H9 (cell line): ENCODE data around the gene STRA6. TPM values are rescaled to one million over a fixed set of nuclear protein-coding genes. Genes with fewer than 3 reads are reported as not detected.

Experiments used
- DNase-seq: peaks from one replicate; pipeline ENCODE4 v3.0.0-alpha.2; 2017
- H2AFZ ChIP-seq: one replicate; pipeline ENCODE4 v1.6.1; 2013; ENCODE audit warnings: mild to moderate bottlenecking, low read length, control low read depth, moderate library complexity
- H2AK5ac ChIP-seq: 2 replicates; pipeline ENCODE4 v1.6.1; 2013; ENCODE audit warnings: low read length, control low read depth, mixed read lengths; ENCODE audit not compliant: insufficient read length
- H2BK120ac ChIP-seq: one replicate; pipeline ENCODE4 v1.6.1; 2013; ENCODE audit warnings: low read depth, mild to moderate bottlenecking, low read length, control low read depth, inconsistent platforms; ENCODE audit not compliant: poor library complexity, severe bottlenecking
- H2BK12ac ChIP-seq: 2 replicates; pipeline ENCODE4 v1.6.1; 2013; ENCODE audit warnings: low read length, control low read depth, mixed read lengths, low read depth; ENCODE audit not compliant: insufficient read length
- H2BK15ac ChIP-seq: 2 replicates; pipeline ENCODE4 v1.6.1; 2013; ENCODE audit warnings: low read depth, low read length, control low read depth
- H2BK20ac ChIP-seq: one replicate; pipeline ENCODE4 v1.6.1; 2013; ENCODE audit warnings: low read depth, mild to moderate bottlenecking, low read length, control low read depth, inconsistent platforms; ENCODE audit not compliant: poor library complexity, severe bottlenecking
- H2BK5ac ChIP-seq: 2 replicates; pipeline ENCODE4 v1.6.1; 2013; ENCODE audit warnings: low read length, control low read depth, mixed read lengths; ENCODE audit not compliant: insufficient read length
- H3K14ac ChIP-seq: 2 replicates; pipeline ENCODE4 v1.6.1; 2013; ENCODE audit warnings: low read length, control low read depth; ENCODE audit not compliant: insufficient read depth
- H3K18ac ChIP-seq: 2 replicates; pipeline ENCODE4 v1.6.1; 2013; ENCODE audit warnings: low read depth, mild to moderate bottlenecking, mixed read lengths, low read length, control low read depth; ENCODE audit not compliant: insufficient read length
- H3K23ac ChIP-seq: 2 replicates; pipeline ENCODE4 v1.6.1; 2013; ENCODE audit warnings: low read length, control low read depth, mixed read lengths, low read depth; ENCODE audit not compliant: insufficient read length
- H3K23me2 ChIP-seq: 2 replicates; pipeline ENCODE4 v1.6.1; 2013; ENCODE audit warnings: low read depth, mild to moderate bottlenecking, mixed read lengths, low read length, control low read depth; ENCODE audit not compliant: insufficient read length, poor library complexity, severe bottlenecking
- H3K27ac ChIP-seq: 2 replicates; pipeline ENCODE4 v1.5.1; 2013; ENCODE audit warnings: low read length, control low read depth, mixed read lengths, low read depth; ENCODE audit not compliant: insufficient read length
- H3K27me3 ChIP-seq: 2 replicates; pipeline ENCODE4 v1.6.1; 2013; ENCODE audit warnings: low read length, control low read depth, inconsistent platforms; ENCODE audit not compliant: insufficient read depth
- H3K4ac ChIP-seq: 2 replicates; pipeline ENCODE4 v1.6.1; 2013; ENCODE audit warnings: low read depth, mild to moderate bottlenecking, control low read depth, inconsistent platforms, low read length, moderate library complexity
- H3K4me1 ChIP-seq: 2 replicates; pipeline ENCODE4 v1.6.1; 2013; ENCODE audit warnings: low read length, control low read depth, inconsistent platforms; ENCODE audit not compliant: insufficient read depth
- H3K4me2 ChIP-seq: 2 replicates; pipeline ENCODE4 v1.6.1; 2013; ENCODE audit warnings: low read length, control low read depth, mixed read lengths; ENCODE audit not compliant: insufficient read length, insufficient read depth
- H3K56ac ChIP-seq: 2 replicates; pipeline ENCODE4 v1.6.1; 2013; ENCODE audit warnings: low read depth, mild to moderate bottlenecking, mixed read lengths, low read length, control low read depth; ENCODE audit not compliant: insufficient read length
- H3K79me1 ChIP-seq: 2 replicates; pipeline ENCODE4 v1.6.1; 2013; ENCODE audit warnings: low read depth, mild to moderate bottlenecking, moderate library complexity, low read length, control low read depth, inconsistent platforms; ENCODE audit not compliant: insufficient read depth, poor library complexity, severe bottlenecking
- H3K79me2 ChIP-seq: 2 replicates; pipeline ENCODE4 v1.6.1; 2013; ENCODE audit warnings: low read length, control low read depth, inconsistent platforms; ENCODE audit not compliant: insufficient read depth
- H3K9ac ChIP-seq: 2 replicates; pipeline ENCODE4 v1.6.1; 2013; ENCODE audit warnings: low read length, control low read depth, mixed read lengths; ENCODE audit not compliant: insufficient read length; ENCODE audit errors: extremely low read depth
- H3K9me3 ChIP-seq: one replicate; pipeline ENCODE4 v1.6.1; 2013; ENCODE audit warnings: low read depth, low read length, inconsistent platforms; ENCODE audit not compliant: control insufficient read depth
- H3T11ph ChIP-seq: one replicate; pipeline ENCODE4 v1.6.1; 2013; ENCODE audit warnings: mild to moderate bottlenecking, low read length, control low read depth, inconsistent platforms
- H4K20me1 ChIP-seq: one replicate; pipeline ENCODE4 v1.6.1; 2013; ENCODE audit not compliant: control insufficient read depth, insufficient read length, insufficient read depth
- H4K5ac ChIP-seq: 2 replicates; pipeline ENCODE4 v1.6.1; 2013; ENCODE audit warnings: low read depth, mild to moderate bottlenecking, mixed read lengths, low read length, control low read depth; ENCODE audit not compliant: insufficient read length
- H4K8ac ChIP-seq: replicated peaks from 2 replicates; pipeline ENCODE4 v1.6.1; 2013; ENCODE audit warnings: low read length, control low read depth, mixed read lengths, low read depth; ENCODE audit not compliant: insufficient read length
- H4K91ac ChIP-seq: 2 replicates; pipeline ENCODE4 v1.6.1; 2013; ENCODE audit warnings: low read depth, mild to moderate bottlenecking, moderate library complexity, mixed read lengths, low read length, control low read depth; ENCODE audit not compliant: insufficient read length
- H3K27ac Mint-ChIP-seq, 3 experiments: 2 replicates in 2 of 3; 3 replicates in 1 of 3; pipeline ENCODE4 v1.8.0; 2020 to 2021; ENCODE audit warnings: mixed read lengths in 3 of 3, mild to moderate bottlenecking in 1 of 3, moderate library complexity in 1 of 3
- H3K27me3 Mint-ChIP-seq: 2 replicates; pipeline ENCODE4 v1.8.0; 2021; ENCODE audit warnings: low read depth, mild to moderate bottlenecking, moderate library complexity, mixed read lengths
- H3K36me3 Mint-ChIP-seq, 3 experiments: 2 replicates in 2 of 3; 3 replicates in 1 of 3; pipeline ENCODE4 v1.8.0; 2020 to 2021; ENCODE audit warnings: low read depth in 3 of 3, mixed read lengths in 3 of 3; ENCODE audit not compliant: insufficient read depth in 1 of 3
- H3K4me1 Mint-ChIP-seq, 2 experiments: 2 replicates each; pipeline ENCODE4 v1.8.0; 2020; ENCODE audit warnings: mixed read lengths in 2 of 2
- H3K4me3 Mint-ChIP-seq, 2 experiments: 2 replicates in 1 of 2; 3 replicates in 1 of 2; pipeline ENCODE4 v1.8.0; 2020 to 2021; ENCODE audit warnings: mild to moderate bottlenecking in 2 of 2, mixed read lengths in 2 of 2, moderate library complexity in 1 of 2
- H3K9me3 Mint-ChIP-seq, 2 experiments: 2 replicates in 1 of 2; 3 replicates in 1 of 2; pipeline ENCODE4 v1.8.0; 2020; ENCODE audit warnings: mild to moderate bottlenecking in 2 of 2, mixed read lengths in 2 of 2, moderate library complexity in 1 of 2
- WGBS: extraction: QIAGEN DNeasy Blood & Tissue Kit; methylation state at CpG from one replicate; pipeline ENCODE4 v1.1.7; 2013; ENCODE audit warnings: missing lambda C conversion rate, low lambda C conversion rate, mixed read lengths; ENCODE audit not compliant: insufficient read length; ENCODE audit errors: extremely low coverage; 5-methylcytosine and 5-hydroxymethylcytosine counted together
- total RNA-seq: library from RNA; stranded (reverse); gene quantifications from 2 replicates; pipeline ENCODE4 v1.2.1, GENCODE V29; 2021
- TF ChIP-seq, protein P1 (sequence below): fragments of 200-600 bp; sonication (generic); conservative IDR thresholded peaks from 3 replicates; pipeline ENCODE4 v1.8.0; 2021; ENCODE audit warnings: antibody characterized with exemption, mild to moderate bottlenecking

Gene STRA6
- total RNA-seq, 1 experiment from 2014 or later, result 12.8 TPM

DNA sequence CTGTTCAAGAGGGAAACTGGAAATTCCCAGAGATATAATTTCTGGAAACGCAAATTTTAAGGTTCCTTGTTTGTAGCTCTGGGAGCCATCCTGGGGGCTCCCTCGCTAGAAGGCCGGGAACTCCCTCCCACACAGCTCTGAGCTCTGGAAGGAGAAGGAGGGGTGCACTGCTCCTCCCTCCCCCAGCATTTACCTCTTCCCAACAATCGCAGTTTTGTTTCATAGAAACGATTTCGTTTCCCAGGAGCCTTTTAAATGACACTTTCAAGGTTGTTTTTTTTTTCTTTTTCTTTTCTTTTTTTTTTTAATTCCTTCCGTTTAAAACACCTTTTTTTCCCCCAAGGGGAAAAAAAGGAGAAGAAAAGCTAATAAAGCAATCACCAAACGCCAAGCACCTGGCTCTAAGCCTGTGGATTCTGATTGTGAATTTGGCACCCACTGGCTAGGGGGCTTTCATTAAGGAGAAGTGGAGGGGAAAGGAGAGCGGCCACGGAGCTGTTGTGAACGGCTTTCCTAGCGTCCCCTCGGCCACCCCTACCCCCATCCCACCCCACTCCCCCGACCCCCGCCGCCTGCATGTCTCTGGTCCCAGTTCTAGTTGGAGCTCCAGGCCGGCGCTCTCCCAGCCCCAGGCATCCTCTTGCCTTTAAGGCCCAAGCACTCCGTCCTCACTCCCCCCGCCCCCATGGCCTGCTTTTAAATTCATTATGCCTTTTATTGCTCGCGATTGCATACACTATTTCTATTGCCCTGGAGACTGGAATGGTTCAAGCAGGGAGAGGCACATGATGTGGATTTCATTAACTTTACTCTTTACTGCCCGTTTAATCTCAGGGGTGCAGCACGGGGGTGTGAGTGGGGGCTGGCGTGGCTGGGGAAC lies 19.9 kb upstream of the STRA6 start:
- no peak for DNase-seq
- H4K20me1 ChIP-seq, result no peaks in the 10 kb centered on the region
- Mint-ChIP-seq H3K4me1 (peaks cover 48 to 64% of the 10 kb centered on the region in 2 experiments), H3K27ac (no peak overlapping the region), H3K4me3 (peak overlapping the region in 1 of 2 experiments; percentile 55; a peak in 1 of 5 replicates), H3K27me3 (peaks cover 88% of the 10 kb centered on the region), H3K36me3 (peaks cover 0 to 2% (median 0%) of the 10 kb centered on the region in 3 experiments; a peak in 1 of 7 replicates), H3K9me3 (peaks cover 0 to 2% of the 10 kb centered on the region in 2 experiments; a peak in 2 of 5 replicates)
- peaks cover 5% of the 10 kb centered on the region for H3K23me2 ChIP-seq
- H2AFZ ChIP-seq, result no peak overlapping the region
- no peak overlapping the region for H2BK5ac ChIP-seq
- H3K27ac ChIP-seq, result no peak overlapping the region
- no peak overlapping the region for H3K4ac ChIP-seq
- H2BK12ac ChIP-seq, result no peak overlapping the region
- no peak overlapping the region for H2AK5ac ChIP-seq
- H3T11ph ChIP-seq, result no peak overlapping the region
- H3K9me3 ChIP-seq, result no peaks in the 10 kb centered on the region
- no peak overlapping the region for H3K23ac ChIP-seq
- TF ChIP-seq, protein P1, sequence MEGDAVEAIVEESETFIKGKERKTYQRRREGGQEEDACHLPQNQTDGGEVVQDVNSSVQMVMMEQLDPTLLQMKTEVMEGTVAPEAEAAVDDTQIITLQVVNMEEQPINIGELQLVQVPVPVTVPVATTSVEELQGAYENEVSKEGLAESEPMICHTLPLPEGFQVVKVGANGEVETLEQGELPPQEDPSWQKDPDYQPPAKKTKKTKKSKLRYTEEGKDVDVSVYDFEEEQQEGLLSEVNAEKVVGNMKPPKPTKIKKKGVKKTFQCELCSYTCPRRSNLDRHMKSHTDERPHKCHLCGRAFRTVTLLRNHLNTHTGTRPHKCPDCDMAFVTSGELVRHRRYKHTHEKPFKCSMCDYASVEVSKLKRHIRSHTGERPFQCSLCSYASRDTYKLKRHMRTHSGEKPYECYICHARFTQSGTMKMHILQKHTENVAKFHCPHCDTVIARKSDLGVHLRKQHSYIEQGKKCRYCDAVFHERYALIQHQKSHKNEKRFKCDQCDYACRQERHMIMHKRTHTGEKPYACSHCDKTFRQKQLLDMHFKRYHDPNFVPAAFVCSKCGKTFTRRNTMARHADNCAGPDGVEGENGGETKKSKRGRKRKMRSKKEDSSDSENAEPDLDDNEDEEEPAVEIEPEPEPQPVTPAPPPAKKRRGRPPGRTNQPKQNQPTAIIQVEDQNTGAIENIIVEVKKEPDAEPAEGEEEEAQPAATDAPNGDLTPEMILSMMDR, result no peak
- H2BK20ac ChIP-seq, result no peak overlapping the region
- H2BK15ac ChIP-seq, result no peak overlapping the region
- no peak overlapping the region for H3K18ac ChIP-seq
- H3K79me2 ChIP-seq, result no peaks in the 10 kb centered on the region
- no peak overlapping the region for H3K9ac ChIP-seq
- no CpG with 5 or more reads among the region's 25 CpGs for WGBS
- H4K91ac ChIP-seq, result no peak overlapping the region
- no peak overlapping the region for H3K4me2 ChIP-seq
- H3K4me1 ChIP-seq, result no peaks in the 10 kb centered on the region
- H4K8ac ChIP-seq, result no peak overlapping the region
- H3K79me1 ChIP-seq, result no peaks in the 10 kb centered on the region
- H3K14ac ChIP-seq, result no peak overlapping the region
- H3K27me3 ChIP-seq, result peaks cover 25% of the 10 kb centered on the region; the same call in 1 of the 2 replicates
- H2BK120ac ChIP-seq, result no peak overlapping the region
- H4K5ac ChIP-seq, result no peak overlapping the region
- no peak overlapping the region for H3K56ac ChIP-seq
